ENCODE results near the gene SLC15A4. TPM values are rescaled to one million over a fixed set of nuclear protein-coding genes. Genes with fewer than 3 reads are reported as not detected.

SLC15A4 gene
- total and polyA plus RNA-seq, 8 donors, result 6.8 to 14.7 (median 10.6) TPM

- Histone ChIP-seq H3K4me3 (no peak overlapping the region), H3K4me1 (no peaks in the 10 kb centered on the region), H3K9me3 (no peaks in the 10 kb centered on the region), H3K27me3 (no peaks in the 10 kb centered on the region), H3K36me3 (peaks cover 0 to 32% (median 0%) of the 10 kb centered on the region in 3 donors), H3K27ac (no peak overlapping the region)
- ATAC-seq (no peak), DNase-seq (no peak), FAIRE-seq (no peak)
- no peak for TF ChIP-seq CTCF (IDR thresholded peaks at IDR 0.05)
- intact Hi-C loops (cut with DNase I), result no loop called here
- WGBS, 2 donors, result 93 to 97% methylated on average over 15 of the region's 15 CpGs
These were observed 32.9 kb downstream of the SLC15A4 start for GRCh38 chr12:128790653-128791373.

GRCh38 chr12:128790221-128790620 is 33.5 kb downstream of the SLC15A4 start:
- Histone ChIP-seq H3K4me1 (no peaks in the 10 kb centered on the region), H3K27ac (no peak overlapping the region), H3K4me3 (no peak overlapping the region), H3K9me3 (no peaks in the 10 kb centered on the region), H3K36me3 (peaks cover 0 to 27% (median 0%) of the 10 kb centered on the region in 3 donors), H3K27me3 (no peaks in the 10 kb centered on the region)
- WGBS, 2 donors, result 79 to 88% methylated on average over 11 of the region's 11 CpGs
- FAIRE-seq (no peak), DNase-seq (no peak), ATAC-seq (no peak)
- TF ChIP-seq CTCF (IDR thresholded peaks at IDR 0.05), result no peak
- intact Hi-C loops (cut with DNase I), result no loop called here

GRCh38 chr12:128789356-128789929 is 34.3 kb downstream of the SLC15A4 start:
- no peaks in the 10 kb centered on the region for H3K9me3 ChIP-seq
- no peak overlapping the region for H3K27ac ChIP-seq
- H3K4me1 ChIP-seq, result no peaks in the 10 kb centered on the region
- FAIRE-seq (no peak), ATAC-seq (peak in 1 of 4 donors; percentile 14), DNase-seq (no peak)
- 82% methylated on average over 12 of the region's 12 CpGs for WGBS, 2 donors
- H3K4me3 ChIP-seq, result no peak overlapping the region
- no peaks in the 10 kb centered on the region for H3K27me3 ChIP-seq
- intact Hi-C loops (cut with DNase I), result loop anchor here in 1 of 3 donors (10.0 kb wide), 1 partner anchor 1125 kb away; no protein-coding TSS in a partner anchor
- no peak for TF ChIP-seq CTCF (IDR thresholded peaks at IDR 0.05)
- peaks cover 0 to 21% (median 0%) of the 10 kb centered on the region in 3 donors for H3K36me3 ChIP-seq

GRCh38 chr12:128787827-128788226 is 35.9 kb downstream of the SLC15A4 start:
- FAIRE-seq, result no peak

More at GRCh38 chr12:128787827-128788226, 35.9 kb downstream of the SLC15A4 start:
- H3K36me3 ChIP-seq, result peaks cover 0 to 6% (median 0%) of the 10 kb centered on the region in 3 donors
- DNase-seq (no peak), ATAC-seq (no peak)
- no peak overlapping the region for H3K27ac ChIP-seq
- H3K4me1 ChIP-seq, result no peaks in the 10 kb centered on the region
- H3K27me3 ChIP-seq, result no peaks in the 10 kb centered on the region
- no peaks in the 10 kb centered on the region for H3K9me3 ChIP-seq
- intact Hi-C loops (cut with DNase I), result loop anchor here in 1 of 3 donors (10.0 kb wide), 1 partner anchor 1127 kb away; no protein-coding TSS in a partner anchor
- 71 to 75% methylated on average over 2 of the region's 2 CpGs for WGBS, 2 donors
- no peak for TF ChIP-seq CTCF (IDR thresholded peaks at IDR 0.05)
- no peak overlapping the region for H3K4me3 ChIP-seq

Measured in pancreas (tissue), 10 donors.